Panc1 (cell line): ENCODE data around the gene GXYLT1. TPM values are rescaled to one million over a fixed set of nuclear protein-coding genes. Genes with fewer than 3 reads are reported as not detected.

Source experiments
- ATAC-seq: fragments of 200-7000 bp; cut with Tn5 transposase; 2 replicates; pipeline ENCODE4 v1.9.1; 2020; ENCODE audit warnings: mild to moderate bottlenecking, moderate library complexity
- BruUV-seq: library from RNA; stranded (reverse); fragments of 400-500 nt; replicated peaks from 2 replicates; lab custom pipeline; 2021; lab: Mats Ljungman, UMichigan
- CTCF ChIA-PET: fragments of 300-600 bp; sonication (Branson Sonifier 250); formaldehyde crosslinking; loops from one replicate; lab custom pipeline; 2022; ENCODE audit warnings: antibody characterized with exemption; lab: Charles Lee
- POLR2A ChIA-PET: fragments of 300-600 bp; sonication (Branson Sonifier 250); formaldehyde crosslinking; loops from one replicate; lab custom pipeline; 2022; ENCODE audit warnings: antibody characterized with exemption; lab: Charles Lee
- DNase-seq: peaks from one replicate; pipeline ENCODE4 v3.0.0-alpha.2; 2010; ENCODE audit warnings: low read depth, low spot score
- H3K27ac ChIP-seq: 2 replicates; pipeline ENCODE4 v1.5.1; 2011; ENCODE audit warnings: mild to moderate bottlenecking, low read length, inconsistent platforms
- H3K27me3 ChIP-seq: fragments of 200-500 bp; sonication (Bioruptor generic); 2 replicates; pipeline ENCODE4 v1.6.0; 2014; ENCODE audit warnings: low read length, inconsistent platforms; ENCODE audit not compliant: control insufficient read depth, insufficient read depth
- H3K36me3 ChIP-seq: fragments of 200-500 bp; sonication (Bioruptor generic); 2 replicates; pipeline ENCODE4 v1.5.1; 2014; ENCODE audit warnings: inconsistent platforms, mild to moderate bottlenecking, low read length, moderate library complexity; ENCODE audit not compliant: control insufficient read depth, insufficient read depth
- H3K4me1 ChIP-seq: 2 replicates; pipeline ENCODE4 v1.5.1; 2011; ENCODE audit warnings: inconsistent platforms, mild to moderate bottlenecking, low read length, moderate library complexity; ENCODE audit not compliant: control insufficient read depth, insufficient read depth
- H3K4me3 ChIP-seq, 2 experiments: 2 replicates each; pipeline ENCODE4 v1.5.1; 2011 to 2012; ENCODE audit warnings: low read depth in 2 of 2, low read length in 2 of 2, mild to moderate bottlenecking in 2 of 2, inconsistent platforms in 1 of 2, moderate library complexity in 1 of 2
- H3K9me3 ChIP-seq: fragments of 200-500 bp; sonication (Bioruptor generic); 2 replicates; pipeline ENCODE4 v1.5.1; 2014; ENCODE audit warnings: low read depth, mild to moderate bottlenecking, inconsistent platforms, low read length, moderate library complexity; ENCODE audit not compliant: control insufficient read depth, insufficient read depth
- CTCF ChIP-seq: fragments of 450-650 bp; IDR thresholded peaks from 2 replicates; pipeline ENCODE4 v1.5.1; 2017; ENCODE audit warnings: mild to moderate bottlenecking
- POLR2AphosphoS5 ChIP-seq: IDR thresholded peaks from 2 replicates; pipeline ENCODE4 v1.6.1; 2012; ENCODE audit warnings: mild to moderate bottlenecking, low read depth, low read length, moderate library complexity
- REST ChIP-seq, 2 experiments: IDR thresholded peaks; 2 replicates each; pipeline ENCODE4 v1.6.1; 2011 to 2012; ENCODE audit warnings: low read depth in 2 of 2, control low read depth in 1 of 2, low read length in 1 of 2, mild to moderate bottlenecking in 1 of 2, moderate library complexity in 1 of 2; ENCODE audit not compliant: insufficient read depth in 1 of 2
- SIN3A ChIP-seq: IDR thresholded peaks from 2 replicates; pipeline ENCODE4 v1.6.1; 2012; ENCODE audit warnings: low read depth, mild to moderate bottlenecking, low read length, moderate library complexity, borderline replicate concordance; ENCODE audit not compliant: insufficient read depth
- TCF7L2 ChIP-seq: IDR thresholded peaks from 2 replicates; pipeline ENCODE4 v1.6.1; 2011; ENCODE audit warnings: mild to moderate bottlenecking, low read depth, low read length, inconsistent platforms
- in situ Hi-C: cut with HindIII; loops from 2 replicates; pipeline ENCODE4 v1.10.0; 2016; ENCODE audit warnings: low sequenced_read_pairs, low pct_unique_long_range_greater_than_20kb
- intact Hi-C: fragments of 100-400 bp; cut with micrococcal nuclease; formaldehyde crosslinking; loops from one replicate; pipeline ENCODE4 v1.10.0; 2022; ENCODE audit not compliant: unreplicated experiment
- total RNA-seq: library from RNA; stranded (reverse); gene quantifications from one replicate; pipeline ENCODE4 v1.2.1, GENCODE V29; 2021; ENCODE audit not compliant: unreplicated experiment

The GXYLT1 gene
- total RNA-seq, 1 experiment from 2014 or later, result 17.4 TPM

- POLR2A ChIA-PET, result no interaction called here
- intact Hi-C loops (no loop called here), in situ Hi-C loops (no loop called here)
- no peak overlapping the region for H3K27ac ChIP-seq
- TF ChIP-seq CTCF (no peak), TCF7L2 (no peak), SIN3A (no peak), REST (IDR thresholded peaks at IDR 0.05; ENCODE audit: insufficient read depth in 1 of 2, low read depth in 2 of 2, low read length in 1 of 2) (no peak), POLR2AphosphoS5 (no peak)
- no TSS peak for BruUV-seq
- H3K36me3 ChIP-seq, result peaks cover 3% of the 10 kb centered on the region; the same call in 1 of the 2 replicates
- no peaks in the 10 kb centered on the region for H3K4me1 ChIP-seq
- H3K4me3 ChIP-seq, result no peak overlapping the region
- DNase-seq (no peak), ATAC-seq (no peak)
- CTCF ChIA-PET, result interaction anchor here (0.6 kb wide), 1 partner anchor 253 kb away, joined by 3 read pairs; no protein-coding TSS in a partner anchor
- H3K9me3 ChIP-seq, result no peaks in the 10 kb centered on the region
- H3K27me3 ChIP-seq, result no peaks in the 10 kb centered on the region
Observed at GRCh38 chr12:42119085-42119633, 25.5 kb downstream of the GXYLT1 start.

- H3K36me3 ChIP-seq, result peaks cover 3% of the 10 kb centered on the region; the same call in 1 of the 2 replicates
- ATAC-seq (no peak), DNase-seq (no peak)
- CTCF ChIA-PET, result no interaction called here
- H3K27ac ChIP-seq, result no peak overlapping the region
- intact Hi-C loops (no loop called here), in situ Hi-C loops (no loop called here)
- TF ChIP-seq SIN3A, result no peak
- no peak for TF ChIP-seq REST (IDR thresholded peaks at IDR 0.05; ENCODE audit: insufficient read depth in 1 of 2, low read depth in 2 of 2, low read length in 1 of 2)
- TF ChIP-seq CTCF, result no peak
- TF ChIP-seq POLR2AphosphoS5, result no peak
- no peak for TF ChIP-seq TCF7L2
- no peak overlapping the region for H3K4me3 ChIP-seq
- POLR2A ChIA-PET, result no interaction called here
- no peaks in the 10 kb centered on the region for H3K4me1 ChIP-seq
- H3K27me3 ChIP-seq, result no peaks in the 10 kb centered on the region
- H3K9me3 ChIP-seq, result no peaks in the 10 kb centered on the region
- no TSS peak for BruUV-seq
Observed at GRCh38 chr12:42118136-42118879, 26.4 kb downstream of the GXYLT1 start.
